Transverse colon (tissue), 4 donors: ENCODE measurements around the gene DIS3L2. TPM values are rescaled to one million over a fixed set of nuclear protein-coding genes. Genes with fewer than 3 reads are reported as not detected.

Experiments used
- DNase-seq: peaks from one replicate; pipeline ENCODE4 v3.0.0-alpha.2; 2019
- H3K27ac ChIP-seq, 4 donors: fragments of 200-600 bp; sonication (generic); 2 replicates each; pipeline ENCODE4 v1.5.1; 2016 to 2018; ENCODE audit warnings: inconsistent platforms in 4 of 4
- H3K27me3 ChIP-seq: fragments of 200-600 bp; sonication (generic); 2 replicates; pipeline ENCODE4 v1.5.1; 2017; ENCODE audit warnings: inconsistent platforms
- H3K36me3 ChIP-seq, 4 donors: fragments of 200-600 bp; sonication (generic); 2 replicates each; pipeline ENCODE4 v1.5.1; 2017 to 2019; ENCODE audit warnings: inconsistent platforms in 4 of 4
- H3K4me1 ChIP-seq, 4 donors: fragments of 200-600 bp; sonication (generic); 2 replicates each; pipeline ENCODE4 v1.5.1; 2017 to 2020; ENCODE audit warnings: inconsistent platforms in 4 of 4
- H3K4me3 ChIP-seq, 4 donors: fragments of 200-600 bp; sonication (generic); 1 replicate in 1 of 4; 2 replicates in 3 of 4; pipeline versions ENCODE4 v1.5.1 to v1.6.1; 2017 to 2019; ENCODE audit warnings: inconsistent platforms in 4 of 4
- H3K9me3 ChIP-seq, 2 donors: fragments of 200-600 bp; sonication (generic); 2 replicates each; pipeline ENCODE4 v1.5.1; 2017 to 2019; ENCODE audit warnings: inconsistent platforms in 2 of 2
- CTCF ChIP-seq, 5 experiments: fragments of 200-600 bp in 3 of 5; fragments of 450-650 bp in 2 of 5; sonication (generic) in 3 of 5; IDR thresholded peaks; 1 replicate in 2 of 5; 2 replicates in 3 of 5; pipeline ENCODE4 v1.5.1; 2016 to 2017; ENCODE audit warnings: antibody characterized with exemption in 5 of 5, inconsistent platforms in 3 of 5, mild to moderate bottlenecking in 2 of 5, moderate library complexity in 1 of 5
- EP300 ChIP-seq: sonication (generic); formaldehyde crosslinking; IDR thresholded peaks from one replicate; pipeline ENCODE4 v1.6.1; 2017; ENCODE audit warnings: antibody characterized with exemption, low read depth
- POLR2A ChIP-seq: fragments of 450-650 bp; IDR thresholded peaks from one replicate; pipeline ENCODE4 v1.6.1; 2016; ENCODE audit warnings: antibody characterized with exemption, mild to moderate bottlenecking, moderate library complexity
- POLR2AphosphoS5 ChIP-seq, 3 donors: sonication (generic); formaldehyde crosslinking; IDR thresholded peaks; one replicate each; pipeline ENCODE4 v1.6.1; 2016; ENCODE audit warnings: antibody characterized with exemption in 3 of 3
- WGBS, 2 donors: methylation state at CpG; one replicate each; pipeline ENCODE4 v1.1.5; 2018; ENCODE audit warnings: low coverage in 1 of 2; 5-methylcytosine and 5-hydroxymethylcytosine counted together
- in situ Hi-C, 4 donors: fragments of 200-750 bp; cut with MboI; loops; one replicate each; pipeline versions ENCODE4 v1.15.0 to v1.15.1; 2017; ENCODE audit warnings: low sequenced_read_pairs in 3 of 4, low pct_ligation_motif_present in 1 of 4, low pct_unique_long_range_greater_than_20kb in 1 of 4
- intact Hi-C: fragments of 100-400 bp; cut with DNase I; formaldehyde crosslinking; loops from one replicate; pipeline ENCODE4 v1.15.1; 2023; ENCODE audit warnings: low total_unique reads
- total RNA-seq, 4 donors: library from RNA; depleted of rRNA; stranded (reverse); fragments of >200 nt; gene quantifications; one replicate each; pipeline ENCODE4 v1.1.0, GENCODE V29; 2016

DIS3L2 gene
- total RNA-seq, 4 donors from 2014 or later: 24.7 to 99.9 (median 51.2) TPM

DNA sequence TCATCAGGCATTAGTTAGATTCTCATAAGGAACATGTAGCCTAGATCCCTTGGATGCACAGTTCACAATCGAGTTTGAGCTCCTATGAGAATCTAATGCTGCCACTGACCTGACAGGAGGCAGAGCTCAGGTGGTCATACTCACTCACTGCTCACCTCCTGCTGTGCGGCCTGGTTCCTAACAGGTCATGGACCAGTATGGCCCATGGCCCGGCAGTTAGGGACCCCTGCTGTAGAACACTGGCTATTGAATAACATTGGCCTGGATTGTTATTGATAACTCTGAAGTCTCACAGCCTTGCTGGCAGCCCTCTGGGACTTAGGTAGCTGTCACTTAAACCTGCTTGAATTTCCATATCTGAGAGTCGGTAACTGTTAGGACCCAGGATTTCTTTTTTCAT, 302.6 kb downstream of the DIS3L2 start:
- in situ Hi-C loops: no loop called here
- 94% methylated on average over 4 of the region's 4 CpGs; no CpG with 5 or more reads in 1 of the 2 donors for WGBS, 2 donors
- DNase-seq: no peak

DNA sequence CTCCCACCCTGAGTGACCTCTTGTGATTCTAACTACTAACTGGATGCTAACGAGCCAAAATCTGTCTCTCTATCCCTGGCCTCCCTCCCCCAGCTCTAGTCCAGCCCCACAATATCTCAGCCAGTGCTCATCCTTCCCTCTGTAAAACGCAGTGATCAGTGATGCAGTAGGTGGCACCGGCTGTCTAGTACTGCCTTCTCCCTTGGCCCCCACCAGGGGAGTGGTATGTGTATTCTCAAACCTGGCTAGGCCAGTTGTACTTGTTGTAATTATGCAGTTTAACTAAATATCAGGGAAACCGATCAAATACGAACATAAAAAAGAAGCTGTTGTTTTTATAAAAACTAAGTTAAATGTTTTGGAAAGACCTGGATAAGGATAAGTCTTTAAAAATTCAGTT, 303.8 kb downstream of the DIS3L2 start:
- Histone ChIP-seq H3K27me3 (no peaks in the 10 kb centered on the region), H3K4me1 (no peaks in the 10 kb centered on the region), H3K36me3 (peaks cover 0 to 7% (median 0%) of the 10 kb centered on the region in 4 donors), H3K4me3 (no peak overlapping the region), H3K9me3 (no peaks in the 10 kb centered on the region), H3K27ac (no peak overlapping the region)
- TF ChIP-seq POLR2AphosphoS5 (IDR thresholded peaks at IDR 0.05) (no peak), POLR2A (no peak), EP300 (no peak)
- WGBS, 2 donors: 86 to 87% methylated on average over 5 of the region's 5 CpGs
- in situ Hi-C loops: no loop called here
- no peak for DNase-seq
- intact Hi-C loops: no loop called here

More for the DNA sequence above, 302.6 kb downstream of the DIS3L2 start:
- TF ChIP-seq EP300 (no peak), POLR2AphosphoS5 (IDR thresholded peaks at IDR 0.05) (no peak), POLR2A (no peak), CTCF (IDR thresholded peaks at IDR 0.05) (no peak)
- H3K9me3 ChIP-seq: no peaks in the 10 kb centered on the region
- intact Hi-C loops: no loop called here
- peaks cover 0 to 7% (median 0%) of the 10 kb centered on the region in 4 donors for H3K36me3 ChIP-seq
- H3K4me1 ChIP-seq: no peaks in the 10 kb centered on the region
- H3K4me3 ChIP-seq: no peak overlapping the region
- no peaks in the 10 kb centered on the region for H3K27me3 ChIP-seq
- no peak overlapping the region for H3K27ac ChIP-seq

GRCh38 chr2:232268636-232269165, 307.2 kb downstream of the DIS3L2 start:
- TF ChIP-seq POLR2A (no peak), EP300 (no peak), CTCF (IDR thresholded peaks at IDR 0.05) (no peak), POLR2AphosphoS5 (IDR thresholded peaks at IDR 0.05) (no peak)
- Histone ChIP-seq H3K4me3 (no peak overlapping the region), H3K27me3 (no peaks in the 10 kb centered on the region), H3K4me1 (no peaks in the 10 kb centered on the region), H3K27ac (no peak overlapping the region), H3K36me3 (peaks cover 0 to 2% (median 0%) of the 10 kb centered on the region in 4 donors), H3K9me3 (no peaks in the 10 kb centered on the region)
- DNase-seq: no peak
- WGBS, 2 donors: 80 to 90% methylated on average over 2 to 4 of the region's 4 CpGs
- intact Hi-C loops (no loop called here), in situ Hi-C loops (no loop called here)

DNA sequence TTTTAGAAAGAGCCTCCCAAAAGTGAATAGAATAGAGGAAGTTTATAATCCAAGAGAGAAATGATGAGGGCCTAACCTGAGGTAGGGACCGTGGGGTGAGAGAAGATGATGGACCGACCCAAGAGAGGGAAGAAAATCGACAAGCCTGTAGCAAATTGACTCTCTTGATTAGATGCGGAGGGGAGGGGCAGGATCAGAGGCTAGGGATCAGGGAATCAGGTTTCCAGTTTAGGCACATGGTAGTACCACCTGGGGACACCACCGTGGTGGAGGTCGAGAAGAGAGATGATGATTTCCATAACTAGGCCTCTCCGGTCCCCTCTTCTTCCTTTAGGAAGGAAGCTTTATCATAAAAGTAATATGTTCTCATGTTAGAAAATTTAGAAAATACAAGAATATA, 308.4 kb downstream of the DIS3L2 start:
- Histone ChIP-seq H3K27ac (no peak overlapping the region), H3K9me3 (no peaks in the 10 kb centered on the region), H3K27me3 (no peaks in the 10 kb centered on the region), H3K4me1 (no peaks in the 10 kb centered on the region), H3K36me3 (no peaks in the 10 kb centered on the region), H3K4me3 (no peak overlapping the region)
- intact Hi-C loops (no loop called here), in situ Hi-C loops (no loop called here)
- 91 to 92% methylated on average over 7 of the region's 7 CpGs for WGBS, 2 donors
- no peak for DNase-seq
- no peak for TF ChIP-seq POLR2AphosphoS5 (IDR thresholded peaks at IDR 0.05)
- TF ChIP-seq EP300: no peak
- TF ChIP-seq POLR2A: no peak
- TF ChIP-seq CTCF (IDR thresholded peaks at IDR 0.05): no peak
